NCI-H2171 treated with DMSO at 0.1 percent for 48 hours (cell line): ENCODE measurements around the gene PIK3R5.

Experiments used
- DNase-seq: peaks from one replicate; lab custom pipeline; 2025; lab: John Stamatoyannopoulos, UW

PIK3R5 gene

DNA sequence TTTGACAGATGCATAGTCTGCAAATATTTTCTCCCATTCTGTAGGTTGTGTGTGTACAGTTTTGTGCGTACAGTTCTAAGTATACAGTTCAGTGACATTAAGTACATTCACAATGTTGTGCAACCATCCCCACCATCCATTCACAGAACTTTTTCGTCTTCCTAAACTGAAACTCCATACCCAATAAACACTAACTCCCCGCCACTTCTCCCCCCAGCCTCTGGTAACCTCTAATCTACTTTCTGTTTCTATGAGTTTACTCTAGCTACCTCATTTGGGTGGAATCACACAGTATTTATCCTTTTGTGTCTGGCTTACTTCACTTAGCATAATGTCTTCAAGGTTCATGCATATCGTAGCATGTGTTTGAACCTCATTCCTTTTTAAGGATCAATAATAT, 14.3 kb downstream of the PIK3R5 start:
- no peak for DNase-seq

DNA sequence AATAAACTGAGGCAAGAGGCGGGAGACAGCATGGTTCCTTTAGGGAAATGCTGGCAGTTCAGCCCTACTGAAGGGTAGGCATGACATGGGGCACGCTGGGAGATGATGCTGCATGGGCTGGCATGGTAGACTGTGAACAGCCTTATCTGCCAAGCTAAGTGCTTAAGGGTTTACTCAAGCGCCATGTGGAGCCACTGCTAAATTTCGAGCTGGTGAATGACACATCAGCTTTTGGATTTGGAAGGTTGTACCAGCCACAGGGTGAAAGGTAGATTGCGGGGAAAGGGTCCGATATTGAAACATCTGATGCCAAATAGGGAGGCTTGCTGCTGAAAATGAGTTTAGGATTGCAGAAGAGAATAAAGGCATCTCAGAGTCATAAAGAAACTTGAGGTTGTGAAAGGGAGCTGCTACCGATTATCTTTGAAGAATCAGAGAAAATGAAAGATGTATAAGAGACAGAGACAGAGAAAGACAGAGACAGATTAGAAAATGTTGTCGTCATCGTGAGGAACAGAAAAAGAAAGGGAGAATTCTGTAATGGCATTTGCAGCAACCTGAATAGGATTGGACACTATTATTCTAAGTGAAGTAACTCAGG, 16.3 kb downstream of the PIK3R5 start:
- no peak for DNase-seq

DNA sequence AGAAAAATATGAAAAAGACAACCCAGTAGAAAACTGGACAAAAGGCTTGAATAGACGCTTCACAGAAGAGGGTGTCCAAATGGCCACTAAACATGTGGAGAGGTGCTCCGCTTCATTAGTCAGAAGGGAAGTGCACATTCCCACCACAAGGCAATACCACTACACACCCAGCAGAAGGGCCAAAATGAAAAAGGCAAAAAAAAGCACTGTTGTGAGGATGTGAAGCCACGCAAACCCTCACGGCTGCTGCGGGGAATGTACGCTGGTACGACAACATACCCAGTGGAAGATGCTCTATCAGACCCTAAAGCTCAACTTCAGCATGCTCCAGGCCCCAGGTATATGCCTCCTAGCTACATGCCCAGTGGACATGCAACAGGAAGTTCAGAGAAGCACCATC, 17.0 kb downstream of the PIK3R5 start:
- DNase-seq = no peak

GRCh38 chr17:8947201-8947600, 18.3 kb downstream of the PIK3R5 start:
- DNase-seq = no peak

- DNase-seq = no peak
Observed at GRCh38 chr17:8946476-8946875, 19.0 kb downstream of the PIK3R5 start.

- DNase-seq = no peak
Observed at GRCh38 chr17:8946071-8946470, 19.4 kb downstream of the PIK3R5 start.

- DNase-seq = no peak
Observed at GRCh38 chr17:8944748-8945147, 20.8 kb downstream of the PIK3R5 start.

- no peak for DNase-seq
Observed at GRCh38 chr17:8944083-8944482, 21.4 kb downstream of the PIK3R5 start.

DNA sequence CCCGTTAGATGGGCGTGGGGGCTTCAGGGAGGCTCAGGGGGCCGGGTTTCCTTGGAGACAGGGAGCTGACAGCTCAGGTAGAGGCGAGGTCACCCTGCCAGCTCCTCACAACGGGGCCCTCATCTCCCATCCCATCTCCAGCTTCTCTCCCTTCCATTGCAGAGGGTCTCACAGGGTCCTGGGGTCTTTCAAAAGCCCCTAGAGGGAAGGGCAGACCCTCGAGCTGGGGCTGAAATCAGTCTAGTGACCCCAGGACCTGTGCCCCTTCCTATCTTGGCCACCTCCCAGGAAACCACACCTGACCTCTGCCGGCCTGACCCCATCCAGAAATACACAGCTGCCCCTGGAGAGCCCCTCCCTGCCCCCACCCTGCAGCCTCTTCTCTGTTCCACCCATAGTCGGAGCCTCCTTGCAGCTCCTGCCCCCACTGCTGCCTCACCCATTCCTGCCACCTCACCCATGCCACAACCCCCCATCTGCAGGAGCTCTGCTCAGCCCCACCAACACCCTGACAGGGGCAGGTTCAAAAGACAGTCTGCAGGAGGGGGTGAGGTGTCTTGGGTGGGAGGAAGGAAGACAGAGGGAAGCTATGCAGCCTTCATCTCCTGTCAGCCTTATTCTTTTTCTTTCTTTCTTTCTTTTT, 23.4 kb downstream of the PIK3R5 start:
- no peak for DNase-seq

- DNase-seq = no peak
Observed at GRCh38 chr17:8941520-8941919, 24.0 kb downstream of the PIK3R5 start.

- no peak for DNase-seq
Observed at GRCh38 chr17:8940866-8941471, 24.5 kb downstream of the PIK3R5 start.

GRCh38 chr17:8939496-8940334, 25.8 kb downstream of the PIK3R5 start:
- no peak for DNase-seq

DNA sequence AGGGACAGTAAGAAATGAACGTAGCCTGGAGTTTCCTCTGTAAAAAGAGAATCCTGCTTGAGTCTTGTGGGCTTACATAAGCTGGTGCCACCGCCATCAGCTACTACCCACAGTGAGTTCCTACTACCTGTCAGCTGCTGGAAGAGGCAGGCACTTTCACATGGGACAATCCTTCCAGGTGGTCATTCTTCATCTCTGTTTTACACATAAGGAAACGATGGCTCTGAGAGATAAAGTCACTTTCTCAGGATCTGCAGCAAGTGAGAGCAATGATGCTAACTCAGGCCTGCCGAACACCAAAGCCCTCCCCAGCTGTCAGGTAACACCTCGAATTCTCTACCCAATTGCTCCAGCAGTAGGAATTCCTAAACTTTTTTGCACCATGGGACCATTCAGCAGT, 26.6 kb downstream of the PIK3R5 start:
- DNase-seq = no peak

- no peak for DNase-seq
Observed at GRCh38 chr17:8935191-8935590, 30.3 kb downstream of the PIK3R5 start.

- no peak for DNase-seq
Observed at GRCh38 chr17:8934346-8934745, 31.2 kb downstream of the PIK3R5 start.

DNA sequence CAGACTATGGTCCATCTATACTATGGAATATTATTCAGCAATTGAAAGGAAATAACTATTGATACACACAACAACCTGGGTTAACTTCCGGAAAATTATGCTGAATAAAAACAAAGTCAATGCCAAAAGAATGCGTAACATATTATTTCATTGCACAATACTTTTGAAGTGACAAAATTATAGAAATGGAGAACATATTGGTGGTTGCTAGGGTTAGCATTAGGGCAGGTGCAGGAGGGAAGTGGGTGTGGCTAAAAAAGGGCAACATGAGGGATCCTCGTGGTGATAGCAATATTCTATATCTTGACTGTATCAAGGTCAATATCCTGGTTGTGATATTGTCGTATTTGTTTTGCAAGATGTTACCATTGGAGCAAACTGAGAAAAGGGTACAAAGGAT, 34.9 kb downstream of the PIK3R5 start:
- DNase-seq = no peak

DNA sequence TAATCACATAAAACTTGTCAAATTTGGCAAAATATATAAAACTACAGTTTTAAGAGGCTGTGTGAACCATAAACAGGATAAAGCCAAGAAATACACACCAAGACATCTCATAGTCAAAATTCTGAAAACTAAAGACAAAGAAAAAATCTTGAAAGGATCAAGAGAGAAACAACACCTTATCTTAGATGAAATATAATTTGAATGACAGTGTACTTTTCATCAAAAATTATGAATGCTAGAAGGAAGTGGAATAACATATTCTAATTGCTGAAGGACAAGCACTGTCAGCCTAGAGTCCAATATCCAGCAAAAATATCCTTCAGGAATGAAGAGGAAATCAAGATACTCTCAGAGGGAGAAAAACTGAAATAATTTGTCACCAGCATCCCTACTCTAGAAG, 37.2 kb downstream of the PIK3R5 start:
- DNase-seq = no peak

DNA sequence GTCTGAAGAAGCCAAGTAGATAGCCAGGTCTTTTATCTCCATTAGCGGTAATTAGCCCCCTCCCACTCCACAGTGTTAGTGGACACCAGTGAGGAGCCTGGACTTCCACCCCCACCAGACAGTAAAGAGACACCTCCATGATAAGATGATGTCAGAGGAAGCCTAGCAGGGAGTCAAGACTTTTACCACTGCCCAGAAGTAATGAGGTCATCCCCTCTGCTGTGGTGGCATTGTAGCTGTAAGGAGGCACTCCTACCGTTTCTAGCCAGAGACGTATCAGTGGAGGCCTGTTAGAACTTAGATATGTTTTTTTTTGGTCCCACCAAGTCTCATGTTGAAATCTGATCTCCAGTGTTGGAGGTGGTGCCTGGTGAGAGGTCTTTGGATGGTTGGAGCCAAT, 38.1 kb downstream of the PIK3R5 start:
- no peak for DNase-seq

DNA sequence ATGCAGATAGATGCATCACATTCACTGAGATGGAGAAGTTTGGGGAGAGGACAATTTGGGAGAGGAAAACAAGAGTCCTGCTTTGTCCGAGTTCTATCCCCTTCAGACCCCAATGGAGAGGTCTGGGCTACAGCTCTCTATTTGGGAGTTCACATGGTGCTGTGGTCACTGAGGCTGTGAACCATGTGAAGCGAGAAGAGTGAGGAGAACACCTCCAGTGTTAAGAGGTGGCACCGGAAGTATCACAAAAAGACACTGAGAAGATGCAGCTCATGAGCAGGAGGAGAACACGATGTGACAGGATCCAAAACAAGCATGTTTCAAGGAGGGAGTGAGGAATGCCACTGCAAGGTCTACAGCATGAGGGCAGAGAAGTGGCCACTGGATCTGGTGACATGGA, 39.7 kb downstream of the PIK3R5 start:
- no peak for DNase-seq

DNA sequence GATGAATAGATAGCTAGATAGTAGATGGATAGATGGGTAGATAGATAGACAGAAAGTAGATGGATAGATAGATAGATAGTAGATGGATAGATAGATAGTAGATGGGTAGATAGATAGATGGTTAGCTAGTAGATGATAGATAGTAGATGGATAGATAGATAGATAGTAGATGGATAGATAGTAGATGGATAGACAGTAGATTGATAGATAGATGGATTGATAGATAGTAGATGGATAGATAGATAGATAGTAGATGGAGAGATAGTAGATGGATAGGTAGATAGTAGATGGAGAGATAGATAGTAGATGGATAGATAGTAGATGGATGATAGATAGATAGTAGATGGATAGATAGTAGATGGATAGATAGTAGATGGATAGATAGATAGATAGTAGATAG, 40.4 kb downstream of the PIK3R5 start:
- DNase-seq = no peak

GRCh38 chr17:8924595-8924994, 40.9 kb downstream of the PIK3R5 start:
- DNase-seq = no peak

DNA sequence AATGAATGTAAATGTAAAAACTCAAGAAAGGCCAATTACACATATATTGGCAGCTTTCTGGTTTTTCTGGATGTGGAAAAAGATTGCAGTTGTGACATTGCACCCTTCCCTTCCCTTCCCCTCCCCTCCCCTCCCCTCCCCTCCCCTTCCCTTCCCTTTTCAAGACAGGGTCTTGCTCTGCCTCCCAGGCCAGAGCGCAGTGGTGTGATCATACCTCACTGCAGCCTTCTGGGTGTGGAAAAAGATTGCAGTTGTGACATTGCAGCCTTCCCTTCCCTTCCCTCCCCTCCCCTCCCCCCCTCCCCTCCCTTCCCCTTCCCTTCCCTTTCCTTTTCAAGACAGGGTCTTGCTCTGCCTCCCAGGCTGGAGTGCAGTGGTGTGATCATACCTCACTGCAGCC, 41.7 kb downstream of the PIK3R5 start:
- DNase-seq = no peak

GRCh38 chr17:8922928-8923327, 42.6 kb downstream of the PIK3R5 start:
- DNase-seq = no peak
